ENCODE results near the gene ACACB.

GRCh38 chr12:109193896-109194295 lies 77.5 kb downstream of the ACACB start:
- TF ChIP-seq POLR2A (IDR thresholded peaks at IDR 0.05; ENCODE audit: low read depth, low read length) (no peak), POLR2AphosphoS5 (IDR thresholded peaks at IDR 0.05; ENCODE audit: low read depth, low read length) (no peak), TAF1 (IDR thresholded peaks at IDR 0.05; ENCODE audit: low read depth, low read length) (no peak), POU2F2 (IDR thresholded peaks at IDR 0.05; ENCODE audit: low read depth, low read length) (no peak), SPI1 (IDR thresholded peaks at IDR 0.05; ENCODE audit: low read depth, low read length) (no peak), PAX5 (IDR thresholded peaks at IDR 0.05; ENCODE audit: insufficient read depth, low read length, severe bottlenecking) (no peak)
